ENCODE measurements around the gene HELLS. TPM values are rescaled to one million over a fixed set of nuclear protein-coding genes. Genes with fewer than 3 reads are reported as not detected.
"Not testable (repeated sequence)": the region's sequence is repeated elsewhere in the genome, so short reads cannot be mapped to it uniquely, and the experiment has no call there.

Gene HELLS
- total RNA-seq, 1 donor from 2014 or later, result 102 TPM

DNA sequence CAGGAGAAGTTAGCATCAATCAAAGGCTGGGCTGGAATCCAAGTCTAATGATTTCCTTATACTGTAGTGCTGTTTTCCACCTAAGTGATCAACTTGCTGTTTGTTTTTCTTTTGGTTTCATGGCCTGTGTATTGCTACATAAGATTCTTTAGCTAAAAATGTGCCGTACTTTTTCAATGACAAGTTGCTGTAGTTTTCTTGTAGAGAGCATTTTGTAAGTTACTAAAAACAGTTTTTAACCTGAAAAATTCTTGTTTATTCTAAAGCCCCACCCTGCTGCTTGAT is 1.3 kb downstream of the HELLS start:
- Mint-ChIP-seq H3K27me3 (no peaks in the 10 kb centered on the region), H3K27ac (peak overlapping the region; percentile 92), H3K4me3 (peak overlapping the region; percentile 98), H3K4me1 (ENCODE audit: unreplicated experiment) (peaks cover 20% of the 10 kb centered on the region), H3K36me3 (peaks cover 4% of the 10 kb centered on the region), H3K9me3 (no peaks in the 10 kb centered on the region)
- DNase-seq (ENCODE audit: extremely low spot score, unreplicated experiment), result no peak
- TF ChIP-seq, protein P1, sequence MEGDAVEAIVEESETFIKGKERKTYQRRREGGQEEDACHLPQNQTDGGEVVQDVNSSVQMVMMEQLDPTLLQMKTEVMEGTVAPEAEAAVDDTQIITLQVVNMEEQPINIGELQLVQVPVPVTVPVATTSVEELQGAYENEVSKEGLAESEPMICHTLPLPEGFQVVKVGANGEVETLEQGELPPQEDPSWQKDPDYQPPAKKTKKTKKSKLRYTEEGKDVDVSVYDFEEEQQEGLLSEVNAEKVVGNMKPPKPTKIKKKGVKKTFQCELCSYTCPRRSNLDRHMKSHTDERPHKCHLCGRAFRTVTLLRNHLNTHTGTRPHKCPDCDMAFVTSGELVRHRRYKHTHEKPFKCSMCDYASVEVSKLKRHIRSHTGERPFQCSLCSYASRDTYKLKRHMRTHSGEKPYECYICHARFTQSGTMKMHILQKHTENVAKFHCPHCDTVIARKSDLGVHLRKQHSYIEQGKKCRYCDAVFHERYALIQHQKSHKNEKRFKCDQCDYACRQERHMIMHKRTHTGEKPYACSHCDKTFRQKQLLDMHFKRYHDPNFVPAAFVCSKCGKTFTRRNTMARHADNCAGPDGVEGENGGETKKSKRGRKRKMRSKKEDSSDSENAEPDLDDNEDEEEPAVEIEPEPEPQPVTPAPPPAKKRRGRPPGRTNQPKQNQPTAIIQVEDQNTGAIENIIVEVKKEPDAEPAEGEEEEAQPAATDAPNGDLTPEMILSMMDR (conservative IDR thresholded peaks at IDR 0.05), result no peak

DNA sequence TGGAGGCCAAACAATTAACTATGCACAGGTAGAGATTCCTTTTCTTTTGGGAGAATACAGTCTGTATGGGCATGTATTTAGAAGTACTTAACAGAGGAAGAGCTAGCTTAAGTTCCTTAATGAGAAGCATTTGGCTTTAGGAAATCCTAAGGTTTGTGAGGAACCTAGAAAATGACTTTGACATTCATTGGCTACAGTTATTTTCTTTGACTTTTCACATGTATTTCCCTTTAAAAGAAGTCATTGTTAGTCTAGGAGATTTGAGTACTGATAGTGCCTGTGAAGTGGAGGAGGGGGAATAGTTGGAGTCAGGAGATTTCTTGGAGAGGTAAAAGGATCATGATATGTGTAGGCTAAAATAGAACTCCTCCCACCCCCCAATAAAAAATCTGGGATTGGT is 3.6 kb downstream of the HELLS start:
- Mint-ChIP-seq H3K36me3 (peaks cover 8% of the 10 kb centered on the region), H3K4me3 (no peak overlapping the region), H3K9me3 (no peaks in the 10 kb centered on the region), H3K27me3 (no peaks in the 10 kb centered on the region), H3K4me1 (ENCODE audit: unreplicated experiment) (peaks cover 20% of the 10 kb centered on the region), H3K27ac (no peak overlapping the region)
- DNase-seq (ENCODE audit: extremely low spot score, unreplicated experiment), result no peak
- TF ChIP-seq, protein P1 (conservative IDR thresholded peaks at IDR 0.05), result no peak

DNA sequence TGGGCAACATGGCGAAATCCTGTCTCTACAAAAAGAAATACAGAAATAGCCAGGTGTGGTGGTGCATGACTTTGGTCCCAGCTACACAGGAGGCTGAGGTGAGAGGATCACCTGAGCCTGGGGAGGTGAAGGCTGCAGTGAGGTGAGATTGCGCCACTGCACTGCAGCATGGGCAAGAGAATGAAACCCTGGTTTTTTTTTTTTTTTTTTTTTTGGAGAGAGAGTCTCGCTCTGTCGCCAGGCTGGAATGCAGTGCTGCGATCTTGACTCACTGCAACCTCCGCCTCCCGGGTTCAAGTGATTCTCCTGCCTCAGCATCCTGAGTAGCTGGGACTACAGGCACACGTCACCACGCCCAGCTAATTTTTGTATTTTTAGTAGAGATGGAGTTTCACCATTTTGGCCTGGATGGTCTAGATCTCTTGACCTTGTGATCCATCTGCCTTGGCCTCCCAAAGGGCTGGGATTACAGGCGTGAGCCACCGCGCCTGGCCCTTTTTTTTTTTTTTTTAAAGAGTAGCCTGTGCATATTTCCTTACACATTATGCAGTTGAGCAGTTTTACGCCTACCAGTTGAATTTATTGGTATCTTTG is 22.2 kb downstream of the HELLS start:
- peaks cover 15% of the 10 kb centered on the region for H3K36me3 Mint-ChIP-seq
- not testable (repeated sequence) for H3K9me3 Mint-ChIP-seq; H3K4me3 Mint-ChIP-seq; H3K27me3 Mint-ChIP-seq; H3K27ac Mint-ChIP-seq; DNase-seq (ENCODE audit: extremely low spot score, unreplicated experiment); H3K4me1 Mint-ChIP-seq (ENCODE audit: unreplicated experiment)

DNA sequence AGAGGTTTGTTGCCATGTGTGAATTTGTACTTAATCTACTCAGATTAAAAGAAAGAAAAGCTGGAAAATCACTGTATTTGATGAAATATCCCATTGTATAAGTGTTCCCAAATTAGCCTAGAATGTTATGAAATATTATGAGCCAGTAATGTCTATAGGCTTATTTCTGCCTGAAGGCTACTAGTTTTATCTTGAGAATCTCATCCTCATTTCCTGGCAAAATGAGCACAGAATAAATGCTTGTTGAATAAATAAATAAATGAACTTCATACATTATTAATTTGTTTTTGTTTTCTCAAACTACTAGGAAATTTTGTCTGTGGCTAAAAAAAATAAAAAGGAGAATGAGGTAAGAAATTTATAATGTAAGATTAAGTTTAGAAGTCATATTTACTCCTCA is 25.5 kb downstream of the HELLS start:
- no peaks in the 10 kb centered on the region for H3K27me3 Mint-ChIP-seq
- TF ChIP-seq, protein P1 (conservative IDR thresholded peaks at IDR 0.05), result no peak
- no peak for DNase-seq (ENCODE audit: extremely low spot score, unreplicated experiment)
- no peaks in the 10 kb centered on the region for H3K4me1 Mint-ChIP-seq (ENCODE audit: unreplicated experiment)
- no peak overlapping the region for H3K4me3 Mint-ChIP-seq
- peaks cover 19% of the 10 kb centered on the region for H3K36me3 Mint-ChIP-seq
- H3K9me3 Mint-ChIP-seq, result no peaks in the 10 kb centered on the region
- no peak overlapping the region for H3K27ac Mint-ChIP-seq

DNA sequence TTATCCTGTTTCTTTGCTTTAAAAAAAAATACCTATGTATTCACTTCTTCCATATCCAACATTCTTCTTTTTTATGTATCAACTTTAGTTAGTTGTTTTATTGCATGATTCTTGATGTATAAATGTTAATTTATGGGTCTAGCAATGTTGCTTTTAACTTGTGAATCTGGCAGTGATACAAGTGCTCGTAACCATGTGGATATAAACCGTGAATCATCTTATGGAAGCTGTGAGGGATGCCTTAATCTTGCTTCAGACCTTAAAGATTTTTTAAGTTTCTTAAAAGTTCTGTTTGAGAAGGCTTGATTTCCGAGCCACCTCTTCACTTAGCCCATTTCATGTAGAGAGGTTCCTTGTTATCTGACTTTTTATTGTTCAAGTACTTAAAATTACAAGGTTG is 25.9 kb downstream of the HELLS start:
- no peak overlapping the region for H3K27ac Mint-ChIP-seq
- H3K36me3 Mint-ChIP-seq, result peaks cover 16% of the 10 kb centered on the region
- no peaks in the 10 kb centered on the region for H3K4me1 Mint-ChIP-seq (ENCODE audit: unreplicated experiment)
- TF ChIP-seq, protein P1 (conservative IDR thresholded peaks at IDR 0.05), result no peak
- no peak for DNase-seq (ENCODE audit: extremely low spot score, unreplicated experiment)
- no peaks in the 10 kb centered on the region for H3K9me3 Mint-ChIP-seq
- H3K4me3 Mint-ChIP-seq, result no peak overlapping the region
- no peaks in the 10 kb centered on the region for H3K27me3 Mint-ChIP-seq

DNA sequence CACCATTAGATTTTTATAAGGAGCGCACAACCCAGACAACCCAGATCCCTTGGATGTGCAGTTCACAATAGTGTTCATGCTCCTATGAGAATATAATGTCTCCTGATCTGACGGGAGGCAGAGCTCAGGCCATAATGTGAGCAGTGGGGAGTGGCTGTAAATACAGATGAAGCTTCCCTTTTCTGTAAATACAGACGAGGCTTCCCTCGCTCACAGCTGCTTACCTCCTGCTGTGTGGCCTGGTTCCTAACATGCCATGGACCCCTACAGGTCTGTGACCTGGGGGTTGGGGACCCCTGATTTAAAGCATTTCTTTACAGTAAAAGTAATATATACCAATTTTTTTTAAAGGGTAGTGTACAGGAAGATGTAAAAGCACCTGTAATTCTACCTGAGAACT is 33.2 kb downstream of the HELLS start:
- TF ChIP-seq, protein P1 (conservative IDR thresholded peaks at IDR 0.05), result no peak
- H3K36me3 Mint-ChIP-seq, result peaks cover 13% of the 10 kb centered on the region
- H3K4me3 Mint-ChIP-seq, result no peak overlapping the region
- H3K27me3 Mint-ChIP-seq, result no peaks in the 10 kb centered on the region
- H3K4me1 Mint-ChIP-seq (ENCODE audit: unreplicated experiment), result no peaks in the 10 kb centered on the region
- no peak overlapping the region for H3K27ac Mint-ChIP-seq
- no peaks in the 10 kb centered on the region for H3K9me3 Mint-ChIP-seq
- DNase-seq (ENCODE audit: extremely low spot score, unreplicated experiment), result no peak
